ENCODE measurements around the gene WIPF2.
"Not testable (repeated sequence)": the region's sequence is repeated elsewhere in the genome, so short reads cannot be mapped to it uniquely, and the experiment has no call there.

WIPF2 gene

GRCh38 chr17:40295488-40296436 lies 76.7 kb downstream of the WIPF2 start:
- DNase-seq (ENCODE audit: low spot score) = no peak

- DNase-seq (ENCODE audit: low spot score) = no peak
These were observed 78.4 kb downstream of the WIPF2 start for GRCh38 chr17:40297511-40297910.

GRCh38 chr17:40298726-40299125 lies 79.6 kb downstream of the WIPF2 start:
- no peak for DNase-seq (ENCODE audit: low spot score)

GRCh38 chr17:40299159-40299757 lies 80.2 kb downstream of the WIPF2 start:
- not testable (repeated sequence) for DNase-seq (ENCODE audit: low spot score)

GRCh38 chr17:40301315-40301714 lies 82.2 kb downstream of the WIPF2 start:
- no peak for DNase-seq (ENCODE audit: low spot score)

- peak; percentile 66 for DNase-seq (ENCODE audit: low spot score)
These were observed 84.0 kb downstream of the WIPF2 start for GRCh38 chr17:40303009-40303657.

GRCh38 chr17:40303708-40304551 lies 84.8 kb downstream of the WIPF2 start:
- DNase-seq (ENCODE audit: low spot score) = no peak

- not testable (repeated sequence) for DNase-seq (ENCODE audit: low spot score)
These were observed 85.4 kb downstream of the WIPF2 start for GRCh38 chr17:40304552-40304863.

- not testable (repeated sequence) for DNase-seq (ENCODE audit: low spot score)
These were observed 85.8 kb downstream of the WIPF2 start for GRCh38 chr17:40304866-40305265.

- no peak for DNase-seq (ENCODE audit: low spot score)
These were observed 87.3 kb downstream of the WIPF2 start for GRCh38 chr17:40306395-40306794.

- no peak for DNase-seq (ENCODE audit: low spot score)
These were observed 88.1 kb downstream of the WIPF2 start for GRCh38 chr17:40307001-40307730.

- no peak for DNase-seq (ENCODE audit: low spot score)
These were observed 88.7 kb downstream of the WIPF2 start for GRCh38 chr17:40307740-40308239.

- DNase-seq (ENCODE audit: low spot score) = no peak
These were observed 90.2 kb downstream of the WIPF2 start, which contains the start of gene RARA for GRCh38 chr17:40309031-40309948. TSS of gene RARA (plus strand) at chr17:40309180. CDS start at chr17:40331219, 22,039 bp downstream.

GRCh38 chr17:40309949-40310510 lies 90.9 kb downstream of the WIPF2 start:
- no peak for DNase-seq (ENCODE audit: low spot score)

- no peak for DNase-seq (ENCODE audit: low spot score)
These were observed 91.8 kb downstream of the WIPF2 start for GRCh38 chr17:40310882-40311391.

- DNase-seq (ENCODE audit: low spot score) = no peak
These were observed 92.5 kb downstream of the WIPF2 start for GRCh38 chr17:40311575-40311974.

GRCh38 chr17:40312131-40312731 lies 93.1 kb downstream of the WIPF2 start:
- DNase-seq (ENCODE audit: low spot score) = no peak

- DNase-seq (ENCODE audit: low spot score) = no peak
These were observed 94.0 kb downstream of the WIPF2 start for GRCh38 chr17:40312893-40313667.
